ENCODE measurements around the gene IL10. TPM values are rescaled to one million over a fixed set of nuclear protein-coding genes. Genes with fewer than 3 reads are reported as not detected.

The IL10 gene
- total RNA-seq, 2 donors from 2014 or later = 0.95 TPM; not detected in 1

DNA sequence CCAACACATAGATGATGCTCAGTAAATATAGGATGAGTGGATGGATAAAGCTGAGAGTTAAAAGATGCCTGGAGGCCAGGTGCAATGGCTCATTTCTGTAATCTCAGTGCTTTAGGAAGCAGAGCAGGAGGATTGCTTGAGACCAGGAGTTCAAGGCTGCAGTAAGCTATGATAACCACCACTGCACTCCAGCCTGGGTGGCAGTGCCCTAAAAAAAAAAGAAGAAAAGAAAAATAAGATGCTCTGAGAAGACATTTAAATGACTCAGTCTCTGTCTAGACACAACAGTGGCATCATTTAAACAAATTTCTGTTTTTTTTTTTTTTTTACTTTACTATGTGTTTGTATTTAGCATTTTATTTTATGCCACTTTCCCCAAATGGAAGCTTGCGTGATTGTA lies 27.0 kb downstream of the IL10 start:
- DNase-seq (ENCODE audit: low spot score) (no peak), ATAC-seq (no peak)
- Mint-ChIP-seq H3K9me3 (no peaks in the 10 kb centered on the region), H3K27me3 (peaks cover 0 to 15% of the 10 kb centered on the region in 2 donors), H3K4me1 (ENCODE audit: low read depth in 2 of 2) (peaks cover 34 to 36% of the 10 kb centered on the region in 2 donors), H3K4me3 (no peak overlapping the region), H3K36me3 (no peaks in the 10 kb centered on the region), H3K27ac (peak overlapping the region in 1 of 2 donors; percentile 22)

DNA sequence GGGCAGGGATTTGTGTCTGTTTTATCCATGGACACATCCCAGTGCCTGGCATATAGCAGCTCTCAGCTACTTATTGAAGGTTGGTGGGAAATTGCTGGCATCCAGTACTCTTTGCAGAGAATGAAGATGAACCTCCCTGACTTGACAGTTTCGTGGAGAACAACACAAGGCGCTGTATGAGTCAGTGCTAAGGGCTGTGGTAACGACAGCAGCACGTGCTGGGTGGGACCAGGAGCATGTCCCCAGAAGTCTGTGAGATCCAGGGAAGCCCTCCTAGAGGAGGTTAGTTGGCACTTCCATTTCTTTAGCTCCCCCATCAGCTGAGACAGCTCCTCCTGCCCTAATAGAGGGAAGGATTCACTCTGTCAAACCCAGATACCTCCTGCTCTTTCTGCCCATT lies 27.6 kb downstream of the IL10 start:
- Mint-ChIP-seq H3K36me3 (no peaks in the 10 kb centered on the region), H3K9me3 (no peaks in the 10 kb centered on the region), H3K4me1 (ENCODE audit: low read depth in 2 of 2) (peaks cover 38 to 39% of the 10 kb centered on the region in 2 donors), H3K27me3 (peaks cover 0 to 15% of the 10 kb centered on the region in 2 donors), H3K27ac (peak overlapping the region; percentile 22 to 35), H3K4me3 (peak overlapping the region; percentile 59)
- peak; percentile 76 for ATAC-seq
- no peak for DNase-seq (ENCODE audit: low spot score)

DNA sequence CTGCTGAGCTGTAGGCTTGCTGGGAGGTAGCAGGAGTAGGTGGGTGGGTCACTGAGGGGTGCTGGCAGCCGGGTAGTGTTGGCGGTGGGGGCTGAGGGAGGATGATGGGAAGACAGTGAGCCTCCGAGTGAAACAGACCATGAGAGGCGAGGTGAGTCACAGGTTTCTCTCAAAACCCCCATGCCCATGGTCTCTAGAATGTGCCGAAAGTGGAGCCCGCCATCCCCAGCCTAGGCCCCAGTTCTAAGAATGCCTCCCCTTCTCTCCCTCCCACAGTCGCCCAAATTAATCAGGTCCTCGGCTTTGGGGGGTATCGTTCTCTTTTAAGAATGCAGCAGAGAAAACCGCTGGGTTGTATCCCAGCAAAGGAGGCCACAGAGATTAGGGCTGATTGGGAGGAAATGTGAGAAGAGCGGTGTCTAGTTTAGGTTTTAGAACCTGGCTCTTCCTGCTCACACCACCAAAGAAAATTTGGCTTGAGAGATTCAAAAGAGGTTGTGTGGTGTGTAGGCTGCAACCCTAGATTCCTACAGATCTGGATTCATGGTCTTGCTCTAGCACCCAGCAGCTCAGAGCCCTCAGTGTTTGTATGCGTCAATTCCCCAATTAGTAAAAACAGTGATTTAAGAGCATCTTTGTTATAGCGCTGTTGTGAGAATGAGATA lies 29.4 kb downstream of the IL10 start:
- no peak overlapping the region for H3K27ac Mint-ChIP-seq
- ATAC-seq = no peak
- peaks cover 0 to 6% of the 10 kb centered on the region in 2 donors for H3K27me3 Mint-ChIP-seq
- peaks cover 45 to 49% of the 10 kb centered on the region in 2 donors for H3K4me1 Mint-ChIP-seq (ENCODE audit: low read depth in 2 of 2)
- H3K9me3 Mint-ChIP-seq = no peaks in the 10 kb centered on the region
- peaks cover 5% of the 10 kb centered on the region for H3K36me3 Mint-ChIP-seq
- no peak overlapping the region for H3K4me3 Mint-ChIP-seq
- DNase-seq (ENCODE audit: low spot score) = no peak

DNA sequence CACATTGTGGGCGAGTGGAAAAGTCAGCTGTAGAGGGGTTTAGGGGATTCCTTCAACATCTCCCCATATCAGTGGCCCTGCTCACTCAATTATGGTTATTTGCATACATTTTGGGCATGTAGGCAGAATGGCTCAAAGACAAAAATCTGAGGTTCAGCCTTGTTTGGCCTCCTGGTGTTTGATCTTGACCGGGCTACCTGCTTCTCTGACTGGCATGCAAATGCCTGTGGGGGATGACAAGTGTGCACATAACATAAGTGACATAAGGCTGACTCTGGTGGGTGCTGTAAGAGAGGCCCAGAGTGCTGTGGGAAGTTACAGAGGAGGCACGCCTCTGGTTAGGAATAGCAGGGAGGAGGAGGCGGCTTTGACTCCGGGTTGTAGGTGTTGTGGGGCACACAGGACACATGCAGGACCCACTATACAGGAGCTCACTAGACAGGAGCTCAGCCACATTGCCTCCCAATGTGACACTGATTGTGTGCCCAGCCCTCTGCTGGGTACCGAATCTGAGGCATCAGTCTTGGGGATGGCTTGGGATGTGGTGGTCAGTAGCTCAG lies 31.1 kb downstream of the IL10 start:
- Mint-ChIP-seq H3K27ac (peak overlapping the region in 1 of 2 donors; percentile 9), H3K27me3 (peaks cover 0 to 3% of the 10 kb centered on the region in 2 donors), H3K4me3 (no peak overlapping the region)

DNA sequence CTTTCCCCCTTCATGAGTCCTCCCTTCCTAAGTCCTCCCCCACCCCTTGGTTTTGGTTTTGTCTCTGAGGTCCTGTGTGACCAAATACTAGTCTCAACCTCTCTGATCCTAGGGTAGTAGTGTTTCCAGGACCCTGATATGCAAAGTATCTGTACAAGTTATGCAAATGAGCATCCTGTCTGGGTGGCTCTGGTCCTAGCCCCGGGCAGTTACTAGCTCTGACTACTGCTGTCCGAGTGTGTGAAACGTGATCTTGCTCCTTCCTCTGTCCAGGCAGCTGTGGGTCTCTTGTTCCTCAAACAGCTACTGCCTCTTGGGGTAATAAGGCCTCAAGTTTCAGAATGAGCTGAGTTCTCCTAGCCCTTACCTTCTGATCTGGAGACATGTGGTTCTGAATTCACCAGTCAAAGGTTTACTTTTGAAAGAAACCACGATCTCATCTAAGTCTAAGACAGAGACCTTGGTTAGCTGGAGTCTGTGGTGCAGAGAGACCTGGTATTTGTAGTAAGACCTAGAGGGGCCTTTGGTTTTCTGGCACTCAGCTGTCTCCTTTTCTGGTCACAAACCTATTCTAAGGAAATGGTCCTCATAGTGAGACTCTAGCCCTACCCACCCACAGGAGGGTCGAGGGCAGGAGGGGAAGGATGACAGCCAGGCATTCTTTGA lies 32.8 kb downstream of the IL10 start:
- H3K27me3 Mint-ChIP-seq = peaks cover 0 to 3% of the 10 kb centered on the region in 2 donors
- H3K9me3 Mint-ChIP-seq = no peaks in the 10 kb centered on the region
- H3K27ac Mint-ChIP-seq = peak overlapping the region; percentile 67 to 83
- DNase-seq (ENCODE audit: low spot score) (no peak), ATAC-seq (peak; percentile 81 to 84)
- peaks cover 65 to 71% of the 10 kb centered on the region in 2 donors for H3K4me1 Mint-ChIP-seq (ENCODE audit: low read depth in 2 of 2)
- H3K4me3 Mint-ChIP-seq = peak overlapping the region; percentile 80
- peaks cover 5% of the 10 kb centered on the region for H3K36me3 Mint-ChIP-seq

More for the DNA sequence above, 31.1 kb downstream of the IL10 start:
- DNase-seq (ENCODE audit: low spot score) = no peak
- Mint-ChIP-seq H3K9me3 (no peaks in the 10 kb centered on the region), H3K36me3 (peaks cover 5% of the 10 kb centered on the region), H3K4me1 (ENCODE audit: low read depth in 2 of 2) (peaks cover 61 to 65% of the 10 kb centered on the region in 2 donors)
- no peak for ATAC-seq

GRCh38 chr1:206738370-206739366 lies 33.6 kb downstream of the IL10 start:
- H3K27me3 Mint-ChIP-seq = no peaks in the 10 kb centered on the region

GRCh38 chr1:206737729-206738201 lies 34.5 kb downstream of the IL10 start:
- Mint-ChIP-seq H3K36me3 (peaks cover 9% of the 10 kb centered on the region), H3K4me1 (ENCODE audit: low read depth in 2 of 2) (peaks cover 64 to 65% of the 10 kb centered on the region in 2 donors), H3K4me3 (peak overlapping the region; percentile 80), H3K27ac (peak overlapping the region; percentile 67 to 83), H3K9me3 (no peaks in the 10 kb centered on the region), H3K27me3 (no peaks in the 10 kb centered on the region)
- DNase-seq (ENCODE audit: low spot score) = no peak
- ATAC-seq = peak; percentile 42 to 43

More at GRCh38 chr1:206738370-206739366, 33.6 kb downstream of the IL10 start:
- peak overlapping the region; percentile 80 for H3K4me3 Mint-ChIP-seq
- ATAC-seq (no peak), DNase-seq (ENCODE audit: low spot score) (no peak)
- H3K27ac Mint-ChIP-seq = peak overlapping the region; percentile 67 to 83
- peaks cover 5% of the 10 kb centered on the region for H3K36me3 Mint-ChIP-seq
- H3K4me1 Mint-ChIP-seq (ENCODE audit: low read depth in 2 of 2) = peaks cover 66 to 69% of the 10 kb centered on the region in 2 donors
- no peaks in the 10 kb centered on the region for H3K9me3 Mint-ChIP-seq

- DNase-seq (ENCODE audit: low spot score) = no peak
- Mint-ChIP-seq H3K4me1 (ENCODE audit: low read depth in 2 of 2) (peaks cover 64 to 69% of the 10 kb centered on the region in 2 donors), H3K27me3 (no peaks in the 10 kb centered on the region), H3K4me3 (peak overlapping the region; percentile 80), H3K36me3 (peaks cover 14% of the 10 kb centered on the region), H3K9me3 (no peaks in the 10 kb centered on the region), H3K27ac (peak overlapping the region; percentile 67 to 83)
- ATAC-seq = peak; percentile 60 to 61
These were observed 35.2 kb downstream of the IL10 start for GRCh38 chr1:206736878-206737728.

DNA sequence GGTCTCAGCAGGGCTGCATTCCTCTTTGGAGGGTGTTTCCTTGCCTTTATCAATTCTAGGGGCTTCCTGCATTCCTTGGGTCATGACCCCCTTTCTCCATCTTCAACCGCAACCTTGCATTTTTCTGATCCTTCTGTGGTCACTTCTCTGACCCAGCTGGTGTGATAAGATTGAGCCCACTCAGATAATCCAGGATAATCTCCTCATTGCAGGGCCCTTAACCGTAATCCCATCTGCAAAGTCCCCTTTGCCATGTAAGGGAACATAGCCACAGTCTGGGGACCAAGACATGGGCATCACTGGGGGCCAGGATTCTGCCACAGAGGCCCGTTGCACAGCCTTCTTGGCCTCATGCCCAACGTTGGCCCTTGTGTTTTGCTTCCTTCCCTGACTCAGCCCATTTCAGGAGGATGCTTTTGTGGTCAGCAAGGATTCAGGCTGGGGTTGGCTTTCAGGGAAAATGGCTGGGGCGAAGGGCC lies 36.7 kb downstream of the IL10 start:
- H3K4me3 Mint-ChIP-seq = no peak overlapping the region
- ATAC-seq (no peak), DNase-seq (ENCODE audit: low spot score) (no peak)
- H3K27ac Mint-ChIP-seq = no peak overlapping the region
- no peaks in the 10 kb centered on the region for H3K27me3 Mint-ChIP-seq
- H3K36me3 Mint-ChIP-seq = peaks cover 14% of the 10 kb centered on the region
- no peaks in the 10 kb centered on the region for H3K9me3 Mint-ChIP-seq
- H3K4me1 Mint-ChIP-seq (ENCODE audit: low read depth in 2 of 2) = peaks cover 61 to 71% of the 10 kb centered on the region in 2 donors

DNA sequence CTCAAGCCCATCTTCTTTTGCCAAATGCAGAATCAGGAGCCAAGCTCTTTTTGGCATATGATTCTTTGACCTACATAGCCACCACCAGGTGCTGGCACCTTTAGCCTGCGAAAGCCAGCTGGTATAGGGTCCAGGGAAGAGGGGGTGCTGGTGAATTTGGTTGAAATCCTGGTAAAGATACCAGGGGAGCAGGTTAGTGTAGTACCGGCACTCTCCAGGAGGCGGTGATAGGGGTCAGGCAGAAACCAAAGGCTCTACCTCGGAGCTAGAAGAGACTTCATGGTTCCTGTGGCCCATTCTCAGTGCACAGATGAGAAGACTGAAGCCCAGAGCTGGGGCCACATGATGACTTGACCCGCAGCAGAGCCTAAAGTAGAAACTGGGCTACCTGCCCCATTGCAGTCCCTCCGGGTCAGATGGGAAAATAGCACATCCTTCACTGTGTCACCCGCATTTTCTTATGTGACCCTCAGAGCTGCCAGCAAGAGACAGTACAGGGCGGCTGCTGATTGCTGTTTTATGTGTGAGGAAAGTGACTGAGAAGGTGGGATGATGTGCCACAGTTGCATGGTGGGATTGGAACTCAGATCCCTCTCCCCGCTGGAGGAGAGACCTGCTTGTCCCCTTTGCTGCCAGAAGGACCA lies 37.7 kb downstream of the IL10 start:
- peak in 1 of 2 donors; percentile 52 for ATAC-seq
- Mint-ChIP-seq H3K4me3 (peak overlapping the region; percentile 10), H3K27me3 (no peaks in the 10 kb centered on the region), H3K4me1 (ENCODE audit: low read depth in 2 of 2) (peaks cover 63 to 74% of the 10 kb centered on the region in 2 donors), H3K9me3 (no peaks in the 10 kb centered on the region), H3K27ac (peak overlapping the region; percentile 26 to 51), H3K36me3 (peaks cover 14% of the 10 kb centered on the region)
- DNase-seq (ENCODE audit: low spot score) = no peak

GRCh38 chr1:206732992-206733391 lies 39.3 kb downstream of the IL10 start:
- ATAC-seq = no peak
- H3K4me3 Mint-ChIP-seq = no peak overlapping the region

GRCh38 chr1:206732508-206732907 lies 39.8 kb downstream of the IL10 start:
- peaks cover 9% of the 10 kb centered on the region for H3K36me3 Mint-ChIP-seq
- no peaks in the 10 kb centered on the region for H3K9me3 Mint-ChIP-seq
- peaks cover 58 to 68% of the 10 kb centered on the region in 2 donors for H3K4me1 Mint-ChIP-seq (ENCODE audit: low read depth in 2 of 2)
- H3K27ac Mint-ChIP-seq = no peak overlapping the region
- no peak for DNase-seq (ENCODE audit: low spot score)
- H3K4me3 Mint-ChIP-seq = no peak overlapping the region
- no peak for ATAC-seq
- H3K27me3 Mint-ChIP-seq = no peaks in the 10 kb centered on the region

More at GRCh38 chr1:206732992-206733391, 39.3 kb downstream of the IL10 start:
- Mint-ChIP-seq H3K4me1 (ENCODE audit: low read depth in 2 of 2) (peaks cover 63 to 73% of the 10 kb centered on the region in 2 donors), H3K27ac (peak overlapping the region in 1 of 2 donors; percentile 73), H3K9me3 (no peaks in the 10 kb centered on the region), H3K36me3 (peaks cover 9% of the 10 kb centered on the region), H3K27me3 (no peaks in the 10 kb centered on the region)
- no peak for DNase-seq (ENCODE audit: low spot score)
